ENCODE data around the gene SLC25A5.

The SLC25A5 gene

GRCh38 chrX:119507206-119507605 is 39.0 kb downstream of the SLC25A5 start:
- peak; percentile 53 for DNase-seq

- DNase-seq, result peak; percentile 89
These were observed 44.0 kb downstream of the SLC25A5 start for GRCh38 chrX:119512146-119512800.

GRCh38 chrX:119516157-119516702 is 48.0 kb downstream of the SLC25A5 start:
- DNase-seq, result peak; percentile 59

- no peak for DNase-seq
These were observed 50.1 kb downstream of the SLC25A5 start for GRCh38 chrX:119518371-119518770.

Data from islet precursor cell (in vitro differentiated cells).